Ecto neural progenitor cell (in vitro differentiated cells): ENCODE data around the gene LRRC3B.
A peak's percentile ranks its signal among the peaks of the same experiment; 100 is the strongest.

Experiments used
- DNase-seq: peaks from one replicate; pipeline ENCODE4 v3.0.0-alpha.2; 2018; ENCODE audit warnings: low spot score

The LRRC3B gene

GRCh38 chr3:26708501-26708900 is 85.9 kb downstream of the LRRC3B start:
- no peak for DNase-seq

- peak; percentile 50 for DNase-seq
These were observed 89.8 kb downstream of the LRRC3B start for GRCh38 chr3:26712211-26713026.

GRCh38 chr3:26713091-26713490 is 90.5 kb downstream of the LRRC3B start:
- DNase-seq, result no peak

- DNase-seq, result no peak
These were observed 91.9 kb downstream of the LRRC3B start for GRCh38 chr3:26714485-26714884.

GRCh38 chr3:26715431-26715830 is 92.9 kb downstream of the LRRC3B start:
- DNase-seq, result no peak

GRCh38 chr3:26718315-26718714 is 95.7 kb downstream of the LRRC3B start:
- DNase-seq, result no peak

- peak; percentile 51 for DNase-seq
These were observed 96.6 kb downstream of the LRRC3B start for GRCh38 chr3:26719134-26719533.

GRCh38 chr3:26721047-26721446 is 98.5 kb downstream of the LRRC3B start:
- DNase-seq, result no peak

GRCh38 chr3:26731843-26732242 is 109.3 kb downstream of the LRRC3B start:
- DNase-seq, result no peak

- no peak for DNase-seq
These were observed 127.7 kb downstream of the LRRC3B start for GRCh38 chr3:26750263-26750662.

- DNase-seq, result no peak
These were observed 129.9 kb downstream of the LRRC3B start for GRCh38 chr3:26752466-26752865.

- DNase-seq, result no peak
These were observed 130.5 kb downstream of the LRRC3B start for GRCh38 chr3:26753095-26753494.

GRCh38 chr3:26757978-26758377 is 135.4 kb downstream of the LRRC3B start:
- DNase-seq, result no peak
